ENCODE data around the gene SYVN1.
A peak's percentile ranks its signal among the peaks of the same experiment; 100 is the strongest.
"Not testable (repeated sequence)": the region's sequence is repeated elsewhere in the genome, so short reads cannot be mapped to it uniquely, and the experiment has no call there.

The SYVN1 gene

GRCh38 chr11:65134240-65134951, at the start of gene SYVN1:
Gene SYVN1, minus strand, starts transcription at chr11:65134519. Its CDS starts 918 bp downstream, at chr11:65133601.
- peak; percentile 72 for DNase-seq (ENCODE audit: low read depth)

- DNase-seq (ENCODE audit: low read depth): no peak
These were observed 49.0 kb upstream of the SYVN1 start for GRCh38 chr11:65183201-65183891.

DNA sequence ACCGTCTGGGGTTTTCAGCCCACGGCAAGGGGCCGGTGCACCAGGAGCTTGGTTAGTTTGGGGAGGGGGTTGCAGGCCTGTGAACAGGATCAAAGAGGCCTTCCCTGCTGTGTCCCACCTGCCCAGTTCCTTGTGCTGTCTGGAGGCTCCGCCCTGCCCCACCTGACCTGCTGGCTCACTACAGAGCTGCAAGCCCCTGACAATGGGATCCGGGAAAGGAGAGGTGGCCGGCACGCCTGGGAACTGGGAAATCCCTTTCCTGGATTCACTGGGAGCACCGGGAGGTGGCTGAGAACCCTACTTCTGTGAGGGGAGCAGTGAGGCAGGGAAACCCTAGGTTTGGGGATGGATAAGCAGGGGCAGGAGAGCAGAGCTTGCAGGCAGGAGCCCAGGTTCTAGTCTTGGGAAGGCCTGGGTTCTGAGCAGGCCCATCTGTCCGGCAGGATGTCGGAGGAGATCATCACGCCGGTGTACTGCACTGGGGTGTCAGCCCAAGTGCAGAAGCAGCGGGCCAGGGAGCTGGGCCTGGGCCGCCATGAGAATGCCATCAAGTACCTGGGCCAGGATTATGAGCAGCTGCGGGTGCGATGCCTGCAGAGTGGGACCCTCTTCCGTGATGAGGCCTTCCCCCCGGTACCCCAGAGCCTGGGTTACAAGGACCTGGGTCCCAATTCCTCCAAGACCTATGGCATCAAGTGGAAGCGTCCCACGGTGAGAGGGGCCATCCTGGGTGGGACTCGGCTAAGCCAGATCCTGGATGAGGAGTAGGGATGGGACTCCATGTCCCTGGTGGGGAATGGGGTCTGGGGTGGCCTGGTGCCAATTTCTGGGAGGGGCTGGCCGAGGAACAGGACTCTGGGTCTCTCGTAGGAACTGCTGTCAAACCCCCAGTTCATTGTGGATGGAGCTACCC, 48.2 kb upstream of the SYVN1 start:
- DNase-seq (ENCODE audit: low read depth): no peak

DNA sequence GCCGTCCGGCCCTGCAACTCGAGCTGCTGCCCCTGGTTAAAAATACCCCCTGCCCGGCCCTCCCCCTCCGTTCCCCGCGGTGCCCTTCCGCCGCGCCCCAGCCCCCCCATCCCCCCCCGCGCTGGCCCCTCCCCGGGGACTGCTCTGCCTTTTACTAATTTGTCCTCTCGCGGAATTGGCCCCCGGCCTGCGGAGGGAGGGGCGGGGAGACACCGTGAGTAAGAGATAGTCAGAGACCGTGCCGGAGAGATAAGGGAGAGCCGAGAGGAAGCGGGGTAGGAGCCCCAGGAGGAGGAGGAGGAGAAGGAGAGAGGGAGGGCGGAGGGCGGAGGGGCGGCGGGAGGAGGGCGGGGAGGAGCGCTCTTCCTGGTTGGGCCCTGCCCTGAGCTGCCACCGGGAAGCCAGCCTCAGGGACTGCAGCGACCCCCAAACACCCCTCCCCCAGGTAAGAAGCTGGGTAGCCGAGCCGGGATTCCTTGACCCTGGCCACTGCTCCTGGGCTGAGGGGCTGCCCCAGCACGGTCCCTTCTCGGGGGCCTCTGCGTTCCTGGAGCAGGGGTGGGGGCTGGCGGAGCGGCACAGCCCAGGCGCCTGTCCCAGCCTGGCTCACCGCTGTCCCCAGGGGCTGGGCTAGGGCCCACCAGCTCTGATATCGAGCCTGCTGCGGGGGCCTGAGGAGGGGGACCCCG, 47.4 kb upstream of the SYVN1 start, which contains the start of gene CAPN1:
Gene CAPN1, plus strand, starts transcription at position 360 of the 689 bp plus-strand sequence. CDS start 774 bp downstream, outside the sequence.
- peak; percentile 86 for DNase-seq (ENCODE audit: low read depth)

GRCh38 chr11:65180877-65181568, 46.7 kb upstream of the SYVN1 start:
- peak; percentile 41 for DNase-seq (ENCODE audit: low read depth)

- not testable (repeated sequence) for DNase-seq (ENCODE audit: low read depth)
These were observed 40.3 kb upstream of the SYVN1 start for GRCh38 chr11:65174571-65175010.

DNA sequence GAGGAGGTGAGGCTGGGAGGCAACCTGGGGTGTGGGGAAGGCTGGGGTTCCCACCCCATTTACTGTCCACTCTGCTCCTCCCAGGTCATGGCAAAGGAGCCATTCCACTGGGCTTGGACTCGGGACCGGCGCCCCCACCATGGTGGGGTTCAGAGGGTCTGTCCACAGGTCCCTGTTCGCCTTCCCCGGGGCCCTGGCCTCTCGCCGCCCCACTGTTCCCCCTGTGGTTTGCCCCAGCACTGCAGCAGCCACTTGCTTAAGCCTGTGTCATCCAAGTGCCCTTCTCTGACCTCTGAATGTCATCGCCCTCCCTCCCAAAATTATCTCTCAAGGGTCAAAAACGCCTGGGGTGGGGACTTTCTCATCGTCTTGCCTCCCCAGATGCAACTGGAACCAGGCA, 38.3 kb upstream of the SYVN1 start:
- DNase-seq (ENCODE audit: low read depth): no peak

GRCh38 chr11:65170058-65170534, 35.8 kb upstream of the SYVN1 start, which contains the start of gene SPDYC:
Gene SPDYC, plus strand, starts transcription at chr11:65170233. Its CDS starts 1,125 bp downstream, at chr11:65171358.
- peak; percentile 64 for DNase-seq (ENCODE audit: low read depth)

- DNase-seq (ENCODE audit: low read depth): peak; percentile 69
These were observed 34.9 kb upstream of the SYVN1 start for GRCh38 chr11:65169164-65169641.

- no peak for DNase-seq (ENCODE audit: low read depth)
These were observed 33.3 kb upstream of the SYVN1 start for GRCh38 chr11:65167656-65168055.

DNA sequence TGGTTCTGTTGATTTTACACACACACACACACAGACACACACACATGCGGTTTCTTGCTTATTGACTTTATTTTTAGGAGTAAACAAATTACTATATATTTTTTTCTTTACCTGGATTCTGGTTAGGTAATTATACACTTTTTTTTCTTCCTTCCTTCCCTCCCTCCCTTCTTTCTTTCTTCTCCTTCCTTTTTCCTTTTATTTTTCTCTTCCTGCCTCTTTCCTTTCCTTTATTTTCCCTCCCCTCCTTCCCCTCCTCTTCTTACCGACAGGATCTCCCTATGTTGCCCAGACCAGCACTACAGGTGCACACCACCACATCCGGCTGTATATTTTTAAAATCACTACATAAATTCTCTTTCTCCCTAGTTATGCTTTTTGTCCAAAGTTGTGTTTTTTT, 32.6 kb upstream of the SYVN1 start:
- DNase-seq (ENCODE audit: low read depth): no peak

DNA sequence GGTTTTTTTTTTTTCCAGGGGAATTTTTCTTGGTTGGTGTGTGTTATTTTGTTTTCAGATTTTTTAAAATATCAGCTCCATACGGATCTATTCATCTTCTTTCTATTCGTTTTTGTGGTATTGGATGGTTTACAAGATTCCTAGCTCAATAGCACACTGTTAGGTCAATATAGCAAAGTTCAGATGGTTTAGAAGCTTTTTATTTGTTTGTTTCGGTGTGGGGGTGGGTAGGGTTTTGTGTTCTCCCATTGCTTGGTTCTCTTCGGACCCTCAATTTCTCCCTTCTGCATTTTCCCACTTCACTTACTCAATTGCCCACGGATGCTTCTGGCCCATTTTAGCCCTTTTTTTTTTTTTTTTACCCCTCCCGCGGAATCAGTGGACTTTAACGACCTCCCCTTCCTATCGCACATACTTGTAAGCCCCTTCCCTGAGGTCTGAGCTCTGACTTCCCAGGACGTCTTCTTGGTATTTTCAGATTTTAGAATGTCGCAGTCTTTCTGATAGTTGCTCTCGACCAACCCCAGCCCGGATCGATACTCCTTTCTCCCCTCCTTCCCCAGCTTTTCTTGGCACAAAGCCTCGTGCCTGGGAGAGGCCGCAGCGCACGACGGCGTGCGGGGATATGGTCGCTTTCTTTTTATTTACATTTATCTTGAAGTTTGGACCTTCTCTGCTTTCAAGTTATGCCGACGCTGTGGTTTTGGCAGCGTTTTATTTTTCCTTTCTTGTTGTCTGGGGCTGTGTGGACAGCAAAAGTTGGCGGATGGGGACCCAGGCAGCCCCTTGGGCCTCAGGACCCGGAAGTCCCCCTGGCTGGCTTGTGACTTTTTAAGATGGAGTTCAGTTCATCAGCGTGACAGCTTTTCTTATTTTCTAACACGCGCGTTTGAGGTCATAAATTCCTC, 31.3 kb upstream of the SYVN1 start:
- DNase-seq (ENCODE audit: low read depth): no peak

- DNase-seq (ENCODE audit: low read depth): no peak
These were observed 29.4 kb upstream of the SYVN1 start for GRCh38 chr11:65163684-65164083.

GRCh38 chr11:65160643-65161042, 26.3 kb upstream of the SYVN1 start:
- DNase-seq (ENCODE audit: low read depth): no peak

DNA sequence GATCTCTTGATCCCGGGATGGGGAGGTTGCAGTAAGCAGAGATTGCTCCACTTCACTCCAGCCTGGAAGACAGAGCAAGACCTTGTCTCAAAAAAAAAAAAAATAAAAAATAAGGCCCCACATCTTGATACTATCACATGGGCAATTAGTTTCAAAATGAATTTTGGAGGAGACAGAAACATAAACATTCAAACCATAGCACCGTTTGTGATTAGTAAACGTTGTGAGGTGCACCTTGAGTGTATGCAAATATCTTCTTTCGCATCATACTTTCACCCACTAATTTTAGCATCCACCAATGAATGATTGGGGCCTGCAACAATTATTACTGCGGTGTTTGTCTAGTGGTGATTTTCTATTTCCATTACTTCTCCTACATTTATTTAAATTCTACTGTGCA, 24.7 kb upstream of the SYVN1 start:
- no peak for DNase-seq (ENCODE audit: low read depth)

DNA sequence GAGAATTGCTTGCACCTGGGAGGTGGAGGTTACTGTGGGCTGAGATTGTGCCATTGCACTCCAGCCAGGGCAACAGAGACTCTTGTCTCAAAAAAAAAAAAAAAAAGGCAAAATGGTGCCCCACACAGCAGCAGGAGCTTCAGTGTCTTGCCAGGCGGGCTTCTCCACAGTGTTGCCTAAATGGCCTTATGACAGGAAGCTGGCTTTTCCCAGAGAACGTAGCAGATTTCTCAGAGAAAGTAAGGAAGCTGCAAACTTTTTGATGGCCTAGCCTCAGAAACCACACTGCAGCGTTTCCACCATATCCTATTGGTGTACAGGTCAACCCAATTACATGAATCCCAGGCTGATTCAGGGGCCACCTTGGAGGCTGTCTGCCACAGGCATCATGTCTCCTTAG, 23.0 kb upstream of the SYVN1 start:
- DNase-seq (ENCODE audit: low read depth): no peak

DNA sequence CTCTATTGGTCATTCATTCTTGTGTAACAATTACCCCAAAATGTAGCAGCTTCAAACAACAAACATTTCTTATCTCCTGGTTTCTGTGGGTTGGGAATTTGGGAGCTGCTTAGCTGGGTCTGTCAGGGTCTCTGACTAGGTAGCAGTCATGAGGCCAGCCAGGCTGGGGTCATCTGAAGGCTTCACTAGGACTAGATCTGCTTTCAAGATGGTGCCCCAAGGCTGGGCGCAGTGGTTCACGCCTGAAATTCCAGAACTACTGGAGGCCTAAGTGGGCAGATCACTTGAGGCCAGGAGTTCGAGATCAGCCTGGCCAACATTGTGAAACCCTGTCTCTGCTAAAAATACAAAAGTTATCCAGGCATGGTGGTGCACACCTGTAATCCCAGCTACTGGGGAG, 22.6 kb upstream of the SYVN1 start:
- no peak for DNase-seq (ENCODE audit: low read depth)

GRCh38 chr11:65156256-65156655, 21.9 kb upstream of the SYVN1 start:
- no peak for DNase-seq (ENCODE audit: low read depth)

GRCh38 chr11:65152122-65152521, 17.8 kb upstream of the SYVN1 start:
- DNase-seq (ENCODE audit: low read depth): no peak

Data from CMK (cell line).